SK-N-MC (cell line): ENCODE data around the gene PIK3R4.

Source experiments
- EZH2 ChIP-seq: fragments of 200-600 bp; sonication (generic); IDR thresholded peaks from one replicate; pipeline ENCODE4 v1.6.1; 2017; ENCODE audit warnings: antibody characterized with exemption
- POLR2AphosphoS5 ChIP-seq: IDR thresholded peaks from 2 replicates; pipeline ENCODE4 v1.6.1; 2012; ENCODE audit warnings: mild to moderate bottlenecking, low read depth, low read length, borderline replicate concordance

- TF ChIP-seq EZH2 = no peak
- TF ChIP-seq POLR2AphosphoS5 = no peak
These were observed 14.8 kb downstream of the PIK3R4 start for GRCh38 chr3:130731817-130732216.
